HEK293 (cell line): ENCODE data around the gene USP7.

Experiments used
- ZNF510 ChIP-seq: fragments of 450-650 bp; formaldehyde crosslinking; IDR thresholded peaks from 2 replicates; pipeline ENCODE4 v1.5.1; 2018; ENCODE audit warnings: mild to moderate bottlenecking, missing genetic modification characterization, missing biosample characterization; ENCODE audit not compliant: insufficient replicate concordance
- TF ChIP-seq, protein P1 (sequence below): fragments of 450-650 bp; formaldehyde crosslinking; IDR thresholded peaks from 2 replicates; pipeline ENCODE4 v1.5.1; 2016; ENCODE audit warnings: missing biosample characterization, missing genetic modification characterization

DNA sequence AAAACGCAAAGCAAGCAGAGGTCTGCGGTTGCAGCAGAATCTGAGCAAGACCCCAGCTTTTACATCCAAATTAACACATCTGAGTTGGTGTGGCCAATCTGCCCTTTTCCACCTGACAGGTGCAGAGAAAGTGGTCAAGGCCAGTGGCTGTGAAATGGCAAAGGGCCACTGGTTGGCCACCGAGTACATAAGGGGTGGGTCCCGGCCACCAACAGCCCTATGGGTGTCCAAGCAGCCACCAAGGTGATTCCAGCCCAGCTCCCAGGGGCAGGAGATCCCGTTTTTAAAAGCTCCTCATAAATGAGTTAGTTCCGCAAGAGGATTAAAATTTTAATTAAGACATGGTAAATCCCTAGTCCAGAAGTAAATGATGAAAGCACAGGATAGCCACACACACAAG, 29.1 kb downstream of the USP7 start:
- no peak for TF ChIP-seq ZNF510 (tag by site-specific recombination)
- TF ChIP-seq, protein P1, sequence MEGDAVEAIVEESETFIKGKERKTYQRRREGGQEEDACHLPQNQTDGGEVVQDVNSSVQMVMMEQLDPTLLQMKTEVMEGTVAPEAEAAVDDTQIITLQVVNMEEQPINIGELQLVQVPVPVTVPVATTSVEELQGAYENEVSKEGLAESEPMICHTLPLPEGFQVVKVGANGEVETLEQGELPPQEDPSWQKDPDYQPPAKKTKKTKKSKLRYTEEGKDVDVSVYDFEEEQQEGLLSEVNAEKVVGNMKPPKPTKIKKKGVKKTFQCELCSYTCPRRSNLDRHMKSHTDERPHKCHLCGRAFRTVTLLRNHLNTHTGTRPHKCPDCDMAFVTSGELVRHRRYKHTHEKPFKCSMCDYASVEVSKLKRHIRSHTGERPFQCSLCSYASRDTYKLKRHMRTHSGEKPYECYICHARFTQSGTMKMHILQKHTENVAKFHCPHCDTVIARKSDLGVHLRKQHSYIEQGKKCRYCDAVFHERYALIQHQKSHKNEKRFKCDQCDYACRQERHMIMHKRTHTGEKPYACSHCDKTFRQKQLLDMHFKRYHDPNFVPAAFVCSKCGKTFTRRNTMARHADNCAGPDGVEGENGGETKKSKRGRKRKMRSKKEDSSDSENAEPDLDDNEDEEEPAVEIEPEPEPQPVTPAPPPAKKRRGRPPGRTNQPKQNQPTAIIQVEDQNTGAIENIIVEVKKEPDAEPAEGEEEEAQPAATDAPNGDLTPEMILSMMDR (tag by site-specific recombination), result no peak
